HepG2 (cell line): Measurements from ENCODE around the gene ADAMTSL3. TPM values are rescaled to one million over a fixed set of nuclear protein-coding genes. Genes with fewer than 3 reads are reported as not detected.

Experiments
- ATAC-seq: fragments of 200-7000 bp; cut with Tn5 transposase; 3 replicates; pipeline ENCODE4 v1.9.1; 2020; ENCODE audit warnings: mild to moderate bottlenecking, moderate library complexity
- BruUV-seq: library from RNA; stranded (reverse); fragments of 400-500 nt; replicated peaks from 2 replicates; lab custom pipeline; 2021; lab: Mats Ljungman, UMichigan
- CTCF ChIA-PET: fragments of 300-600 bp; formaldehyde crosslinking; extraction: SDS; loops from one replicate; lab custom pipeline; 2021; ENCODE audit warnings: low total read pairs, inconsistent platforms, low intra/inter-chr PET ratio; lab: Yijun Ruan, JAX
- POLR2A ChIA-PET: fragments of 350-600 bp; sonication (Branson Sonifier 250); formaldehyde crosslinking; loops from one replicate; lab custom pipeline; 2020; ENCODE audit warnings: antibody characterized with exemption, inconsistent platforms; lab: Yijun Ruan, JAX
- DNase-seq: peaks from one replicate; pipeline ENCODE4 v3.0.0-alpha.2; 2015; ENCODE audit warnings: low spot score
- FAIRE-seq: peaks from 3 replicates; lab custom pipeline; 2011; peaks lifted over from hg19 to GRCh38; lab: Jason Lieb, UNC
- H2AFZ ChIP-seq: one replicate; pipeline ENCODE4 v1.6.1; 2011; ENCODE audit warnings: low read length, inconsistent platforms
- H3K27ac ChIP-seq: fragments of 300-600 bp; 3 replicates; pipeline ENCODE4 v1.8.0; 2011; ENCODE audit warnings: mixed run types, mild to moderate bottlenecking, mixed read lengths, low read length, inconsistent platforms; ENCODE audit not compliant: insufficient read depth; ENCODE audit errors: extremely low read length
- H3K27me3 ChIP-seq, 2 experiments: fragments of 200-600 bp in 1 of 2; 2 replicates in 1 of 2; 3 replicates in 1 of 2; pipeline versions ENCODE4 v1.6.0 to v1.8.0; 2011; ENCODE audit warnings: low read length in 2 of 2, mild to moderate bottlenecking in 2 of 2, moderate library complexity in 2 of 2, inconsistent platforms in 1 of 2; ENCODE audit not compliant: insufficient read depth in 2 of 2, control insufficient read depth in 1 of 2
- H3K36me3 ChIP-seq, 2 experiments: fragments of 200-600 bp in 1 of 2; replicated peaks in 1 of 2; 2 replicates in 1 of 2; 3 replicates in 1 of 2; pipeline versions ENCODE4 v1.5.1 to v1.8.0; 2011; ENCODE audit warnings: low read length in 2 of 2, inconsistent platforms in 1 of 2; ENCODE audit not compliant: insufficient read depth in 2 of 2, control insufficient read depth in 1 of 2
- H3K4me1 ChIP-seq: 2 replicates; pipeline ENCODE4 v1.5.1; 2012; ENCODE audit warnings: low read length, inconsistent platforms; ENCODE audit not compliant: insufficient read depth
- H3K4me2 ChIP-seq: 2 replicates; pipeline ENCODE4 v1.6.0; 2011; ENCODE audit warnings: low read depth, low read length, inconsistent platforms
- H3K4me3 ChIP-seq, 3 experiments: fragments of 200-600 bp in 1 of 3; sonication (generic), shearing (Covaris generic) in 1 of 3; replicated peaks in 1 of 3; 2 replicates each; pipeline ENCODE4 v1.5.1; 2011 to 2016; ENCODE audit warnings: low read length in 3 of 3, inconsistent platforms in 2 of 3, low read depth in 2 of 3, mild to moderate bottlenecking in 2 of 3, control low read depth in 1 of 3, mixed read lengths in 1 of 3; ENCODE audit not compliant: insufficient read depth in 1 of 3
- H3K79me2 ChIP-seq: one replicate; pipeline ENCODE4 v1.6.1; 2011; ENCODE audit warnings: low read length, inconsistent platforms; ENCODE audit not compliant: insufficient read depth
- H3K9ac ChIP-seq: 2 replicates; pipeline ENCODE4 v1.6.0; 2011; ENCODE audit warnings: mild to moderate bottlenecking, low read depth, low read length, inconsistent platforms; ENCODE audit not compliant: insufficient read depth
- H3K9me3 ChIP-seq: 2 replicates; pipeline ENCODE4 v1.5.1; 2012; ENCODE audit warnings: mild to moderate bottlenecking, low read length
- H4K20me1 ChIP-seq: 2 replicates; pipeline ENCODE4 v1.6.0; 2011; ENCODE audit warnings: inconsistent platforms, mild to moderate bottlenecking, low read length, moderate library complexity; ENCODE audit not compliant: insufficient read depth
- GZF1 ChIP-seq: sonication (generic); formaldehyde crosslinking; IDR thresholded peaks from 2 replicates; pipeline ENCODE4 v1.5.1; 2020; ENCODE audit warnings: mild to moderate bottlenecking, missing genetic modification reagents
- MAFF ChIP-seq: IDR thresholded peaks from 2 replicates; pipeline ENCODE4 v1.6.1; 2011; ENCODE audit warnings: low read depth, low read length, improper control_type of control experiment
- MAFK ChIP-seq, 2 experiments: IDR thresholded peaks in 1 of 2; conservative IDR thresholded peaks in 1 of 2; 2 replicates each; pipeline ENCODE4 v1.6.1; 2011; ENCODE audit warnings: improper control_type of control experiment in 2 of 2, low read length in 2 of 2
- MED13 ChIP-seq: sonication (generic); formaldehyde crosslinking; IDR thresholded peaks from 2 replicates; pipeline ENCODE4 v1.5.0; 2020; ENCODE audit warnings: missing genetic modification reagents
- SMC3 ChIP-seq: IDR thresholded peaks from 2 replicates; pipeline ENCODE4 v1.6.1; 2011; ENCODE audit warnings: low read length, improper control_type of control experiment
- ZNF260 ChIP-seq: sonication (generic); formaldehyde crosslinking; IDR thresholded peaks from 2 replicates; pipeline ENCODE4 v1.4.0; 2020; ENCODE audit warnings: missing genetic modification reagents, low read depth, mild to moderate bottlenecking, borderline replicate concordance
- ZNF782 ChIP-seq: sonication (generic); formaldehyde crosslinking; IDR thresholded peaks from 2 replicates; pipeline ENCODE4 v1.4.0; 2020; ENCODE audit warnings: missing genetic modification reagents, mild to moderate bottlenecking, borderline replicate concordance
- ZNF841 ChIP-seq: sonication (generic); formaldehyde crosslinking; IDR thresholded peaks from 2 replicates; pipeline ENCODE4 v1.8.1; 2023; ENCODE audit warnings: missing genetic modification reagents, borderline replicate concordance
- ZSCAN31 ChIP-seq: sonication (generic); formaldehyde crosslinking; IDR thresholded peaks from 2 replicates; pipeline ENCODE4 v1.5.0; 2020; ENCODE audit warnings: low read depth, mild to moderate bottlenecking, missing genetic modification reagents
- WGBS: methylation state at CpG from one replicate; pipeline ENCODE4 v1.1.6; 2017; ENCODE audit warnings: low lambda C conversion rate; 5-methylcytosine and 5-hydroxymethylcytosine counted together
- in situ Hi-C: cut with HindIII; loops from 2 replicates; pipeline ENCODE4 v1.10.0; 2017; ENCODE audit warnings: low pct_unique_long_range_greater_than_20kb; ENCODE audit not compliant: extremely low pct_ligation_motif_present
- intact Hi-C: fragments of 100-400 bp; cut with micrococcal nuclease; formaldehyde crosslinking; loops from one replicate; pipeline ENCODE4 v1.10.0; 2022; ENCODE audit not compliant: unreplicated experiment
- polyA plus RNA-seq, 8 experiments: library from polyadenylated mRNA; depleted of rRNA in 3 of 8; stranded (reverse) in 7 of 8; unstranded in 1 of 8; fragments of >200 nt; fragmentation: Illumina TruSeq in 4 of 8; extraction: Trizol in 4 of 8; gene quantifications; 2 replicates each; pipeline versions ENCODE4 v1.2.1 to v1.2.3, GENCODE V29; 2011 to 2016; ENCODE audit warnings: low read depth in 4 of 8, missing spikeins in 1 of 8, mixed read lengths in 1 of 8; ENCODE audit not compliant: insufficient read depth in 1 of 8
- total RNA-seq, 5 experiments: library from RNA; depleted of rRNA; stranded (reverse); fragments of >200 nt; fragmentation: Illumina TruSeq; extraction: Trizol; gene quantifications; 2 replicates each; pipeline ENCODE4 v1.2.3, GENCODE V29; 2016; ENCODE audit warnings: low read depth in 1 of 5
- TF ChIP-seq, protein P1 (sequence below): sonication (generic); formaldehyde crosslinking; conservative IDR thresholded peaks from 2 replicates; pipeline ENCODE4 v1.8.1; 2023; ENCODE audit warnings: missing genetic modification reagents

ADAMTSL3 gene
- total and polyA plus RNA-seq, 2 of the 13 experiments (the other 11 are each of a cell fraction or from before 2014, with no cell fraction given): 0.04 to 0.09 TPM

DNA sequence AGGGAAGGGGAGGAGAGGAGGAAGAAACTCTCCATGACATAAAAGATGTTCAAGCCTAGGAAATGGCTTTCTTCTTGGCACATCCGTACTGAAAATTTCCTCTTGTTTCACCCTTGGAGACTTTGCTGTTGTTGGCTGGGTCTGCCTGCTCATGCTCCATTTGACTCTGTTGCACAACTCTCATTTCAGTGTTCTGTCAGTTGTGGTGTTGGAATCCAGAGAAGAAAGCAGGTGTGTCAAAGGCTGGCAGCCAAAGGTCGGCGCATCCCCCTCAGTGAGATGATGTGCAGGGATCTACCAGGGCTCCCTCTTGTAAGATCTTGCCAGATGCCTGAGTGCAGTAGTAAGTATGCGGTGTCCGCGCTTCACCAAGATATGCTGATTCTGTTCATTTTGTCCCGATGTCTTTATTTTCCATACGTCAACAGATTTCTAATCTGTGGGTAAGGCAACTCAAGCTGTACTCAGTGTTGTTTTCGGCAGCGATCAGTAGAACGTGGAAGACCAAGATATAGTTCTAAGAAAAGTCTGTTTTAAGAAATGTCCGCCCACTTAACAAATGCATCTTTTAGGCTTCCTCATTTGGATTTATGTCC lies 316.5 kb downstream of the ADAMTSL3 start:
- WGBS: 60% methylated on average over 12 of the region's 12 CpGs
- no peak overlapping the region for H3K9ac ChIP-seq
- no peak for DNase-seq
- in situ Hi-C loops: no loop called here
- no peaks in the 10 kb centered on the region; a peak in 1 of 5 replicates for H3K27me3 ChIP-seq
- H4K20me1 ChIP-seq: no peaks in the 10 kb centered on the region
- no peaks in the 10 kb centered on the region for H3K4me1 ChIP-seq
- H3K27ac ChIP-seq: no peak overlapping the region
- no peak overlapping the region for H3K4me2 ChIP-seq
- intact Hi-C loops: loop anchor here (5.0 kb wide), 1 partner anchor 238 kb away; no protein-coding TSS in a partner anchor
- ATAC-seq: no peak
- H2AFZ ChIP-seq: no peak overlapping the region
- TF ChIP-seq GZF1 (CRISPR knock-in tag): no peak
- peak; percentile 36 to 54; a peak in 3 of 4 replicates for TF ChIP-seq MAFK (conservative IDR thresholded peaks at IDR 0.05 in 1 of 2, IDR thresholded peaks at IDR 0.05 in 1 of 2; ENCODE audit: low read length in 2 of 2)
- peak; percentile 25; the same call in 1 of the 2 replicates for TF ChIP-seq MAFF
- H3K79me2 ChIP-seq: no peaks in the 10 kb centered on the region
- no peaks in the 10 kb centered on the region for H3K9me3 ChIP-seq
- no peak overlapping the region for H3K4me3 ChIP-seq
- H3K36me3 ChIP-seq: no peaks in the 10 kb centered on the region
- ChIA-PET POLR2A (no interaction called here), CTCF (no interaction called here)
- BruUV-seq: no TSS peak
- no peak for FAIRE-seq

DNA sequence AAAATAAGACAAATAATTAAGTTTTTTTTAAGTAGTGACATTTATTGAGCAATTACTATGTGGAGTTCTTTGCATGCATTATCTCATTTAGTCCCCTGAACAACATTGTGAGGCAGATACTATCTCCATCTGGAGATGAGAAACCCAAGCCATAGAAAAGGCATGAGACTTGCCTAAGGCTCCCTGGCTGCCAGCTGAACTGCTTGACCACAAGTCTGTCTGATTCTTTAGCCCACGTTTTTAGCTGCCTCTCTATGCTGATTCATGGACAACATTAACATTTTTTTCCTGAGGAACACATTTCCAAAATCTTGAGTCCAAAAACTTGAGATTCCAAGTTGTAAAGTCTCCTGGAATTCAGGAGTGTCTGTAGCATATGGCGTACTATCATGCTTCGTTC lies 318.1 kb downstream of the ADAMTSL3 start:
- no peak overlapping the region for H3K4me3 ChIP-seq
- no TSS peak for BruUV-seq
- no peak overlapping the region for H3K9ac ChIP-seq
- no peaks in the 10 kb centered on the region for H3K36me3 ChIP-seq
- H3K4me1 ChIP-seq: no peaks in the 10 kb centered on the region
- FAIRE-seq: no peak
- no peaks in the 10 kb centered on the region for H3K79me2 ChIP-seq
- H3K9me3 ChIP-seq: peaks cover 5% of the 10 kb centered on the region
- DNase-seq: no peak
- intact Hi-C loops (loop anchor here (5.0 kb wide), 1 partner anchor 240 kb away; no protein-coding TSS in a partner anchor), in situ Hi-C loops (no loop called here)
- no peak overlapping the region for H3K27ac ChIP-seq
- H3K4me2 ChIP-seq: no peak overlapping the region
- no peak overlapping the region for H2AFZ ChIP-seq
- WGBS: 8% methylated on average over 3 of the region's 3 CpGs
- ATAC-seq: no peak
- ChIA-PET CTCF (no interaction called here), POLR2A (no interaction called here)
- H3K27me3 ChIP-seq: peaks cover 0 to 1% of the 10 kb centered on the region in 2 experiments; a peak in 1 of 5 replicates
- no peak for TF ChIP-seq ZNF782 (CRISPR knock-in tag)
- TF ChIP-seq ZNF841: no peak
- no peak for TF ChIP-seq MED13
- TF ChIP-seq SMC3: no peak
- TF ChIP-seq ZNF260: no peak
- TF ChIP-seq ZSCAN31 (CRISPR knock-in tag): no peak
- TF ChIP-seq, protein P1, sequence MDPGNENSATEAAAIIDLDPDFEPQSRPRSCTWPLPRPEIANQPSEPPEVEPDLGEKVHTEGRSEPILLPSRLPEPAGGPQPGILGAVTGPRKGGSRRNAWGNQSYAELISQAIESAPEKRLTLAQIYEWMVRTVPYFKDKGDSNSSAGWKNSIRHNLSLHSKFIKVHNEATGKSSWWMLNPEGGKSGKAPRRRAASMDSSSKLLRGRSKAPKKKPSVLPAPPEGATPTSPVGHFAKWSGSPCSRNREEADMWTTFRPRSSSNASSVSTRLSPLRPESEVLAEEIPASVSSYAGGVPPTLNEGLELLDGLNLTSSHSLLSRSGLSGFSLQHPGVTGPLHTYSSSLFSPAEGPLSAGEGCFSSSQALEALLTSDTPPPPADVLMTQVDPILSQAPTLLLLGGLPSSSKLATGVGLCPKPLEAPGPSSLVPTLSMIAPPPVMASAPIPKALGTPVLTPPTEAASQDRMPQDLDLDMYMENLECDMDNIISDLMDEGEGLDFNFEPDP (CRISPR knock-in tag): no peak
- H4K20me1 ChIP-seq: no peaks in the 10 kb centered on the region
